ENCODE results near the gene TSR3. TPM values are rescaled to one million over a fixed set of nuclear protein-coding genes. Genes with fewer than 3 reads are reported as not detected.

The TSR3 gene
- total and polyA plus RNA-seq, 10 donors, result 31.1 to 73.1 (median 47.2) TPM

DNA sequence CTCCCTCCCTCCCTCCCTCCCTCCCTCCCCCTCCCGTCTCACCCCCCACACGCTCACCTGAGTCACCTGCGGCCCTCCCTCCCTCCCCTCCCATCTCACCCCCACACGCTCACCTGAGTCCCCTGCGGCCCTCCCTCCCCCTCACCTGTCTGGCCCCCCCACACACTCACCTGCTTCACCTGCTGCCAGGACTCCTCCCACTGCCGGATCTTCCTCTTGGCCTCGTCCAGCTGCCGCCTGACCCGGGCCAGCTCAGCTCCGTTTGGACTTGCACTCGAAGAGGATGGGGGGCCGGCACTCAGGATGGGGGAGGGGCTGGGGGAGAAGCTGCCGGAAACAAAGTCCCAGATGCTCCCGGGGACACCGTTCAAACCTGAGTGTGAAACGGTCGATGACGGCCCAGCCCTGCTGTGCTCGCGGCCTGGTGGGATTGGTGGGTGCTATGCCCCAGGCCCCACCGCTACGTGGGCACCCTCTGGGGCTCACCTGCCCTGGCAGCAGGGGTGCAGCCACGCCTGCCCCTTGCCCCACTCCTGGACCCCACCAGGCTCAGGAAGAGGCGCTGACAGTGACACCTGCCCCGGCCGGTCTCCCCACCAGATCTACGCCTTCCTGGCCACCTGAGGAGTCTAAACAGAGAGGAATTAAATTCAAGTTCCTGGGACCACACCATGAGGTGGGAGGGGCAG, 16.0 kb upstream of the TSR3 start:
- H3K27me3 ChIP-seq (replicated peaks in 1 of 7), result no peaks in the 10 kb centered on the region
- WGBS, 5 donors, result 90 to 95% (median 93%) methylated on average over 12 to 27 of the region's 27 CpGs
- H3K9me3 ChIP-seq, result no peaks in the 10 kb centered on the region
- H3K4me3 ChIP-seq, result no peak overlapping the region
- peaks cover 0 to 9% (median 4%) of the 10 kb centered on the region in 6 donors for H3K4me1 ChIP-seq
- peaks cover 0 to 98% (median 74%) of the 10 kb centered on the region in 6 donors for H3K36me3 ChIP-seq
- H3K27ac ChIP-seq, result no peak overlapping the region
- DNase-seq, result no peak
- TF ChIP-seq POLR2AphosphoS5 (IDR thresholded peaks at IDR 0.05), result peak in 1 of 3 donors; percentile 27
- TF ChIP-seq, protein P1, sequence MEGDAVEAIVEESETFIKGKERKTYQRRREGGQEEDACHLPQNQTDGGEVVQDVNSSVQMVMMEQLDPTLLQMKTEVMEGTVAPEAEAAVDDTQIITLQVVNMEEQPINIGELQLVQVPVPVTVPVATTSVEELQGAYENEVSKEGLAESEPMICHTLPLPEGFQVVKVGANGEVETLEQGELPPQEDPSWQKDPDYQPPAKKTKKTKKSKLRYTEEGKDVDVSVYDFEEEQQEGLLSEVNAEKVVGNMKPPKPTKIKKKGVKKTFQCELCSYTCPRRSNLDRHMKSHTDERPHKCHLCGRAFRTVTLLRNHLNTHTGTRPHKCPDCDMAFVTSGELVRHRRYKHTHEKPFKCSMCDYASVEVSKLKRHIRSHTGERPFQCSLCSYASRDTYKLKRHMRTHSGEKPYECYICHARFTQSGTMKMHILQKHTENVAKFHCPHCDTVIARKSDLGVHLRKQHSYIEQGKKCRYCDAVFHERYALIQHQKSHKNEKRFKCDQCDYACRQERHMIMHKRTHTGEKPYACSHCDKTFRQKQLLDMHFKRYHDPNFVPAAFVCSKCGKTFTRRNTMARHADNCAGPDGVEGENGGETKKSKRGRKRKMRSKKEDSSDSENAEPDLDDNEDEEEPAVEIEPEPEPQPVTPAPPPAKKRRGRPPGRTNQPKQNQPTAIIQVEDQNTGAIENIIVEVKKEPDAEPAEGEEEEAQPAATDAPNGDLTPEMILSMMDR (IDR thresholded peaks at IDR 0.05 in 8 of 11, conservative IDR thresholded peaks at IDR 0.05 in 3 of 11), result no peak
- intact Hi-C loops (cut with DNase I; ENCODE audit: low total_unique reads), result no loop called here

DNA sequence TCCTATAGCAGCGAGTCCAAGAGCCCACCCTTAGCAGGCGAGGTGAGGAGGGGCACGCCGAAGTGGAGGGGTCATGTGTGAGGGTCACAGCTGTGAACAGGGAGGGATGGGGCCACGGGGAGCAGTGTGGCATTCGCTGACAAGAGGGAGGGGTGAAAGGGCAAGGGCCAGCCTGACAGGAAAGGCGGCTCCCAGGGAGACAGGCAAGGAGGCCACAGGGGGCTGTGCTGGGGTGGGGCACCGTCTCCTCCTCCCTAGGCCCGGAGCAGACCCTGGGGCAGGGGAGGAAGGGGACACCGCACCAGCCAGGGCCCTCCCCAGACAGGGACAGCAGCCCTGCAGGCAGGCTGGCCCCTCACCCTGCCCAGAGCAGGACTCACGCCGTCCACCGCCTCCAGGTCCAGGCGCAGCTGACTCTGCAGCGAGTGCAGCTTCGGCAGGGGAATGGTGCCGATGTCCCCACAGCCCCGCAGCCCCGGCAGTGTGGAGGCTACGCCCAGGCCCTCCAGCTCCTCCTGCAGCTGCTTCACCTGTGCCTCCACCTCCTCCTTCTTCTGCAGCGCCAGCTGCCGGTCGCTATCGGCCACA, 15.1 kb upstream of the TSR3 start:
- 85 to 94% (median 90%) methylated on average over 17 to 24 of the region's 24 CpGs for WGBS, 5 donors
- intact Hi-C loops (cut with DNase I; ENCODE audit: low total_unique reads), result no loop called here
- Histone ChIP-seq H3K36me3 (peaks cover 3 to 98% (median 82%) of the 10 kb centered on the region in 6 donors), H3K27ac (no peak overlapping the region), H3K27me3 (replicated peaks in 1 of 7) (no peaks in the 10 kb centered on the region), H3K4me3 (no peak overlapping the region), H3K4me1 (peaks cover 0 to 9% (median 4%) of the 10 kb centered on the region in 6 donors), H3K9me3 (no peaks in the 10 kb centered on the region)
- no peak for DNase-seq
- TF ChIP-seq, protein P1 (IDR thresholded peaks at IDR 0.05 in 8 of 11, conservative IDR thresholded peaks at IDR 0.05 in 3 of 11), result no peak
- TF ChIP-seq POLR2AphosphoS5 (IDR thresholded peaks at IDR 0.05), result peak in 1 of 3 donors; percentile 58

DNA sequence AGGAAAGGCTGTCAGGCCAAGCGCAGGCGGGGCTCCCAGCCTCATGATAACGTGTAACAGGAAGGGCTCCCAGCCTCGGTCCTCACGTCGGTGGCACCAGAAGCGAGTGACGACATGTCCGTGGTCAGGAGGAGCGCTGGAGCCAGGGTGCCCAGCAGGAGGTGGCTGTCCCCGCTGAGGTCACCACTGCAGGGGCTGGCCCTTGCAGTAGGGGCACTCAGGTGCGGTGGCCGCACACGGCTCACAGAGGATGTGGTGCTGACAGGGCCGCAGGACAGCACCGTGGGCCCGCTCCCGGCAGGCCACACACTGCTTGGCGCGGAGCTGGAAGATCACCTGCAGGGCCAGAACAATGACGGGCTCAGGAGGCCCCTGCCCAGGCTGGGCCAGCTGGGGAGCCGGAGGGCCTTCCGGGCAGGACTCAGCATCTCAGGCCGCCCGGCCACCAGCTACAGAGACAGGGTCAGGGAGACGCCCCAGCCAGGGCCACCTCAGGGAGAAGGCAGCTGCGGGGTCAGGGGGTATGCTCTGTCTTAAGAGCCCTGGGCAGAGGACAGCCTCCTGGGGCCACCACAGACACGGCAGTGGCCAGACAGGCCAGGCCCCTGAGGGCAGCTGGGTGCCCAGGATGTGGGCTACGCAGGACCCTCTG, 14.5 kb upstream of the TSR3 start:
- no peak for DNase-seq
- TF ChIP-seq POLR2AphosphoS5 (IDR thresholded peaks at IDR 0.05), result peak in 2 of 3 donors; percentile 26 to 63
- TF ChIP-seq, protein P1 (IDR thresholded peaks at IDR 0.05 in 8 of 11, conservative IDR thresholded peaks at IDR 0.05 in 3 of 11), result no peak
- Histone ChIP-seq H3K27ac (peak overlapping the region in 1 of 8 donors; percentile 18), H3K9me3 (no peaks in the 10 kb centered on the region), H3K4me3 (no peak overlapping the region), H3K4me1 (peaks cover 0 to 9% (median 4%) of the 10 kb centered on the region in 6 donors), H3K36me3 (peaks cover 3 to 98% (median 81%) of the 10 kb centered on the region in 6 donors), H3K27me3 (replicated peaks in 1 of 7) (no peaks in the 10 kb centered on the region)
- 77 to 91% (median 84%) methylated on average over 22 to 29 of the region's 29 CpGs for WGBS, 5 donors
- intact Hi-C loops (cut with DNase I; ENCODE audit: low total_unique reads), result no loop called here

DNA sequence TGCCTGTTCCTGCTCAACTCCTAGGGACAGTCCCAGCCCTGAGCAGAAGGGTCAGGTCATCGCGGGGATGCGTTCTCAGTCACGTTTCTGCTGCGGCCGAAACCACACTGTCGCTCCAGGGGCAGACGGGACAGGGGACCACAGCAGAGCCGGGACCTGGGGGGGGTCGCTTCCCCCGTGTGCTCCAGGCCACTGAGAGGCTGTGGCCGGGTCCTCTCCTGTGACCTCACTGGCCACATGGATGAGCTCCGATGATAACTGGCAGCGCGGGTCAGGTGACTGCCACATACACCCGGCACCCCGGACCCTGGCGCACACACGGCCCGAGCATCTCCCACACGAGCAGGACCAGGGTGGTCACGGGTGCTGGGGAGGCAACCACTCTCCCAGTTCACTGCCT, 12.8 kb upstream of the TSR3 start:
- H3K27me3 ChIP-seq (replicated peaks in 1 of 7), result no peaks in the 10 kb centered on the region
- WGBS, 5 donors, result 85 to 92% (median 89%) methylated on average over 18 to 22 of the region's 22 CpGs
- H3K27ac ChIP-seq, result no peak overlapping the region
- H3K4me3 ChIP-seq, result no peak overlapping the region
- DNase-seq, result no peak
- no peak for TF ChIP-seq POLR2A (IDR thresholded peaks at IDR 0.05)
- peak in 2 of 3 donors; percentile 16 to 52 for TF ChIP-seq POLR2AphosphoS5 (IDR thresholded peaks at IDR 0.05)
- TF ChIP-seq, protein P1 (IDR thresholded peaks at IDR 0.05 in 8 of 11, conservative IDR thresholded peaks at IDR 0.05 in 3 of 11), result no peak
- peaks cover 3 to 98% (median 80%) of the 10 kb centered on the region in 6 donors for H3K36me3 ChIP-seq
- H3K9me3 ChIP-seq, result no peaks in the 10 kb centered on the region
- intact Hi-C loops (cut with DNase I; ENCODE audit: low total_unique reads), result no loop called here
- H3K4me1 ChIP-seq, result peaks cover 0 to 10% (median 4%) of the 10 kb centered on the region in 6 donors

Data from spleen (tissue), 11 donors.